GM12878 (cell line): Measurements from ENCODE around the gene GABBR2.

ENCODE experiments used
- POLR2A ChIP-seq: IDR thresholded peaks from 2 replicates; pipeline ENCODE4 v1.6.1; 2011; ENCODE audit warnings: low read depth, mild to moderate bottlenecking, low read length
- SPI1 ChIP-seq: IDR thresholded peaks from 2 replicates; pipeline ENCODE4 v1.6.1; 2011; ENCODE audit warnings: low read depth, mild to moderate bottlenecking, low read length, moderate library complexity, borderline replicate concordance; ENCODE audit not compliant: insufficient read depth
- TF ChIP-seq, protein P1 (sequence below): IDR thresholded peaks from 2 replicates; pipeline ENCODE4 v1.6.1; 2011; ENCODE audit warnings: low read depth, low read length, improper control_type of control experiment, borderline replicate concordance

DNA sequence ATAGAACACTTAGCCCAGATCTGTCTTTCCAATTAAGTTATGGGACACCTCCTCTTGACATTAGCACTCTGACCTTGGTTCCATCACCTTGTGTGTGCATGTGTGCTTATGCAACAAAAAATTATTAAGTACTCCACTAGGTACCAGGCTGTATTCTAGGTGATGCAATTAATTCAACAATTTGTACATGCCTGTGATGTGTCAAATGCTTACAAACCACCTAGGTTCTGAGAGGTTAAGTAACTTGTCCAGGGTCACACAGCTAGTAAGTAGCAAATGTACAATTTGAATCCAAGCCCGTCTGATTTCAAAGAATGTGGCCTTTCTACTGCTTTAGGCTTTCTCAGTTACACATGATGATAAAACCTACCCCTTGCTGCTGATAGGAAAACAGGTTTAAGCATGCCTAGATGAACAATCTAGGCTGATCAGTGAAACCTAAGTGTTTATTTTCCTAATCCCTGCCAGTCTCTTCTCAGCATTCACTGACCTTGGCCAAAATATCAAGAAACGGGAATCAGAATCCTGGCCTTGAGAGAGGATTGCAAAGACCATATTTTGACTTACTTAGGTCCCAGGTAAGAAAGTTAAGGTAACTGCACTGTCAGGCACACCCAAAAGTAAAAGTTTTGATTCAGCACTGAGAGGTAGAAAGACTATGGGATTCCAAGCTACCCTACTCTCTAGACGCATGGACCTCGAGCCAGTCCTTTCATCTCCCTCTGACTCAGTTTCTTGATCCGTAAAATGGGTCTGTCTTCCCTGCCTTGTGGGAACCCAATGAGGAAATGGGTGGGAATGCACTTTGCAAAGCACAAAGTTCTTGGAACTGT lies 454.3 kb downstream of the GABBR2 start:
- TF ChIP-seq, protein P1, sequence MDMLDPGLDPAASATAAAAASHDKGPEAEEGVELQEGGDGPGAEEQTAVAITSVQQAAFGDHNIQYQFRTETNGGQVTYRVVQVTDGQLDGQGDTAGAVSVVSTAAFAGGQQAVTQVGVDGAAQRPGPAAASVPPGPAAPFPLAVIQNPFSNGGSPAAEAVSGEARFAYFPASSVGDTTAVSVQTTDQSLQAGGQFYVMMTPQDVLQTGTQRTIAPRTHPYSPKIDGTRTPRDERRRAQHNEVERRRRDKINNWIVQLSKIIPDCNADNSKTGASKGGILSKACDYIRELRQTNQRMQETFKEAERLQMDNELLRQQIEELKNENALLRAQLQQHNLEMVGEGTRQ: no peak
- TF ChIP-seq SPI1: no peak
- no peak for TF ChIP-seq POLR2A
